Nephron progenitor cell (in vitro differentiated cells): ENCODE results near the gene LCN10.
A peak's percentile ranks its signal among the peaks of the same experiment; 100 is the strongest.
"Not testable (repeated sequence)": the region's sequence is repeated elsewhere in the genome, so short reads cannot be mapped to it uniquely, and the experiment has no call there.

Experiments
- DNase-seq: peaks from one replicate; pipeline ENCODE4 v3.0.0; 2021
- H3K27ac Mint-ChIP-seq: 2 replicates; pipeline ENCODE4 v1.8.0; 2021; ENCODE audit warnings: mild to moderate bottlenecking, moderate library complexity, mixed read lengths
- H3K27me3 Mint-ChIP-seq: 2 replicates; pipeline ENCODE4 v1.8.0; 2021; ENCODE audit warnings: mild to moderate bottlenecking, low read depth, mixed read lengths; ENCODE audit not compliant: poor library complexity
- H3K36me3 Mint-ChIP-seq: 2 replicates; pipeline ENCODE4 v1.8.0; 2021; ENCODE audit warnings: low read depth, mixed read lengths
- H3K4me1 Mint-ChIP-seq: 2 replicates; pipeline ENCODE4 v1.8.0; 2021; ENCODE audit warnings: mixed read lengths
- H3K4me3 Mint-ChIP-seq: 2 replicates; pipeline ENCODE4 v1.8.0; 2021; ENCODE audit warnings: mild to moderate bottlenecking, moderate library complexity, mixed read lengths
- H3K9me3 Mint-ChIP-seq: 2 replicates; pipeline ENCODE4 v1.8.0; 2021; ENCODE audit warnings: mild to moderate bottlenecking, moderate library complexity, mixed read lengths
- TF ChIP-seq, protein P1 (sequence below): fragments of 200-600 bp; sonication (generic); IDR thresholded peaks from 2 replicates; pipeline ENCODE4 v1.5.0; 2021; ENCODE audit warnings: antibody characterized with exemption

LCN10 gene

DNA sequence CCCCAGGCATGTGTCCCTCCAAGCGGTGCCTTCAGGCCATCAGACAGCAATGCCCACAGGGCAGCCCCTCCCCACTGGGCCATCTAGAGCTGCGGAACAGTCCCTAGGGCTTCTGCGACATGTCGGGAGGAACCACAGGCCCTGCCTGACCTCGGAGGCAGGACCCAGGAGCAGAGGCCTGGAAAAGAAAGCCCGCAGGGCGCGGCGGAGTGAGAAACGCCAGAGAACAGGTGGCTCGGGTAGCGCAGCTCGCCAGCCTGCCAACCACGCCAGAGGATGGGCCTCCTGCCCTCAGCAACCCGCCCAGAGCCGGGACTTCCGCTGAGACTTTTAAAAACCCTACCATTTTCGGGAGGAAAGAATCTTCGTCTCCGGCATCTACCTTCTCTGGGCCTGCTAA lies 14.6 kb upstream of the LCN10 start:
- peaks cover 19% of the 10 kb centered on the region for H3K4me1 Mint-ChIP-seq
- H3K27ac Mint-ChIP-seq: no peak overlapping the region
- TF ChIP-seq, protein P1, sequence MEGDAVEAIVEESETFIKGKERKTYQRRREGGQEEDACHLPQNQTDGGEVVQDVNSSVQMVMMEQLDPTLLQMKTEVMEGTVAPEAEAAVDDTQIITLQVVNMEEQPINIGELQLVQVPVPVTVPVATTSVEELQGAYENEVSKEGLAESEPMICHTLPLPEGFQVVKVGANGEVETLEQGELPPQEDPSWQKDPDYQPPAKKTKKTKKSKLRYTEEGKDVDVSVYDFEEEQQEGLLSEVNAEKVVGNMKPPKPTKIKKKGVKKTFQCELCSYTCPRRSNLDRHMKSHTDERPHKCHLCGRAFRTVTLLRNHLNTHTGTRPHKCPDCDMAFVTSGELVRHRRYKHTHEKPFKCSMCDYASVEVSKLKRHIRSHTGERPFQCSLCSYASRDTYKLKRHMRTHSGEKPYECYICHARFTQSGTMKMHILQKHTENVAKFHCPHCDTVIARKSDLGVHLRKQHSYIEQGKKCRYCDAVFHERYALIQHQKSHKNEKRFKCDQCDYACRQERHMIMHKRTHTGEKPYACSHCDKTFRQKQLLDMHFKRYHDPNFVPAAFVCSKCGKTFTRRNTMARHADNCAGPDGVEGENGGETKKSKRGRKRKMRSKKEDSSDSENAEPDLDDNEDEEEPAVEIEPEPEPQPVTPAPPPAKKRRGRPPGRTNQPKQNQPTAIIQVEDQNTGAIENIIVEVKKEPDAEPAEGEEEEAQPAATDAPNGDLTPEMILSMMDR: no peak
- no peak for DNase-seq
- peaks cover 20% of the 10 kb centered on the region for H3K9me3 Mint-ChIP-seq
- H3K4me3 Mint-ChIP-seq: no peak overlapping the region
- H3K27me3 Mint-ChIP-seq: peaks cover 8% of the 10 kb centered on the region
- peaks cover 5% of the 10 kb centered on the region for H3K36me3 Mint-ChIP-seq

DNA sequence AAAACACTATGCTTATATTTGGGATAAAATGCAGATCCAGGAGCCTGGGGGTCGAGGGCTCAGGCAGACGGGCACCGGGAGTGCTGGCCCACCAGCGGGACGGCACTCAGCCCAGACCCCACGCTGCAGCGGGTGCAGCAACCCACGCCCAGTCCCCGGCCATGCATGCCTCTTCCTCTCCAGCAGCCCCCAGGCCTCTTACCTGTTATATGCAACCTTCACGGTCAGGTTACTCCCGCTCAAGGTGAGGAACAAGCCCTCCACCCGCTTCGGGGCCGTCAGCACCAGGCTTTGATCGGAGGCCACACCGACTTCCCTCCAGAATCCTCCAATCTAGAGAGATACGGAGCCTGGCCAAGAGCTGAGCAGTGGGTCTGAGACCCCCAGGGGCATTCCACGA lies 14.1 kb upstream of the LCN10 start:
- Mint-ChIP-seq H3K36me3 (peaks cover 7% of the 10 kb centered on the region), H3K4me1 (peaks cover 19% of the 10 kb centered on the region), H3K27me3 (peaks cover 12% of the 10 kb centered on the region), H3K4me3 (no peak overlapping the region), H3K27ac (no peak overlapping the region), H3K9me3 (peaks cover 25% of the 10 kb centered on the region)
- TF ChIP-seq, protein P1: no peak
- no peak for DNase-seq

DNA sequence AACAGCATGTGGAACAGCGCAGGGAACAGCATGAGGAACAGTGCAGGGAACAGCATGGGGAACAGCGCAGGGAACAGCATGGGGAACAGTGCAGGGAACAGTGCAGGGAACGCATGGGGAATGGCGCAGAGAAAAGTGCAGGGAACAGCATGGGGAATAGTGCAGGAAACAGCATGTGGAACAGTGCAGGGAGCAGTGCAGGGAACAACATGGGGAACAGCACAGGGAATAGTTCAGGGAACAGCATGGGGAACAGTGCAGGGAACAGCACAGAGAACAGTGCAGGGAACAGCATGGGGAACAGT lies 13.3 kb upstream of the LCN10 start:
- H3K27ac Mint-ChIP-seq: no peak overlapping the region
- H3K4me1 Mint-ChIP-seq: peaks cover 15% of the 10 kb centered on the region

DNA sequence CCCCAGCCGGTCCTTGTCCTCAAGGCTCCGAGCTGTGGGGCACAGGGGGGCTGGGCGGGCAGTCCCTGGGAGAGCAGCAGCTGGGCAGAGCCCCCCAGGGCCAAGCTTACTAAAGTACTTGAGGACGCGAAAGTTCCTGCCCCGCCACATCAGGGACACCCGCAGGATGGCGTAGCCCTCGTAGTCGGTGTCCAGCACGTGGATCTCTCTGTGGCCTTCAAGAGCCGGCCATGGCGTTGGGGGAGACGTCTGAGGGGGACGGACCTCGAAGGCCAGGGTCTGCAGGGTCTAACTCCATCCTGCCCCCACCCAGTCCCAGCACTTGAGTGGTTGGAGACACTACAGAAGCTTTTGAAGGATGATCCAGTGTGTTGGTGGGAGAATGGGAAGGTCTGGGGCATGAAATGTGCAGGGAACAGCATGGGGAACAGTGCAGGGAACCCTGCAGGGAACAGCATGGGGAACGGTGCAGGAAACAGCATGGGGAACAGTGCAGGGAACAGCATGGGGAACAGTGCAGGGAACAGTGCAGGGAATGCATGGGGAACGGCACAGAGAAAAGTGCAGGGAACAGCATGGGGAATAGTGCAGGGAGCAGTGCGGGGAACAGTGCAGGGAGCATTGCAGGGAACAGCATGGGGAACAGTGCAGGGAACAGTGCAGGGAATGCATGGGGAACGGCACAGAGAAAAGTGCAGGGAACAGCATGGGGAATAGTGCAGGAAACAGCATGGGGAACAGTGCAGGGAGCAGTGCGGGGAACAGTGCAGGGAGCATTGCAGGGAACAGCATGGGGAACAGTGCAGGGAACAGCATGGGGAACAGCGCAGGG lies 12.8 kb upstream of the LCN10 start:
- not testable (repeated sequence) for H3K27ac Mint-ChIP-seq

More for the DNA sequence above, 13.3 kb upstream of the LCN10 start:
- TF ChIP-seq, protein P1: no peak
- no peak overlapping the region for H3K4me3 Mint-ChIP-seq
- H3K36me3 Mint-ChIP-seq: peaks cover 7% of the 10 kb centered on the region
- H3K27me3 Mint-ChIP-seq: peaks cover 17% of the 10 kb centered on the region
- H3K9me3 Mint-ChIP-seq: peaks cover 32% of the 10 kb centered on the region
- no peak for DNase-seq

DNA sequence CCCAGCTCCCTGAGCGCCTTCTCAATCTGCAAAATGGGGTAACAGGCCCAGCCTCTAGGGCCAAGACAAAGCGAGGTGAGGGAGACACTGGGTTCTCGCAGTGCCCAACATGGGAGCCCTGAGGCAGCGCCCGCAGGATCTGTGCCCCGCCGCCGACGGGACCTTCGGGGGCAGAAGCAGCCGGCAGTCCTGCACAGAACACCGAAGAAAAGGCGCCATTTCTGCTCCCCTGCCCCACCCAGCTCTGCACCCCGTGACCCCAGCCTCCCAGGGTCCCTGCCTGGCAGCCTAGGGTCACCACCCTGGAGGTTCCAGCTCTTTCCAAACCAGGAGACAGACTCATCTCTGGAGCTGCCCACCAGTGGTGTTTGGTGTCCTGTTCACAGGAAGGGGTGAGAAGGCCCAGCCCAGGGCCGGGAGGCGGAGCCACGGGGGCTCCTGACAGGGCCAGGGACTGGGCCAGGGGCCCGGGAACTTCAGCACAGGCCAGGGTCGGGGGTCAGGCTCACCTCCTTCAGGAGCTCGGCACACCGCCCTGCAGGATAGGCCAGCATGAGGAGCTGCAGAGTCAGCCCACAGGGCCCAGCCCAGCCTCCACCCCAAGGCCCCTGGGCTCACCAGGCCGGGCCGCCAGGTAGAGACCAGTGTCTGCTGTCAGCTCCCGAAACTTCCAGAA lies 12.0 kb upstream of the LCN10 start:
- Mint-ChIP-seq H3K36me3 (peaks cover 7% of the 10 kb centered on the region), H3K4me1 (peaks cover 3% of the 10 kb centered on the region), H3K4me3 (no peak overlapping the region), H3K27ac (no peak overlapping the region), H3K27me3 (peaks cover 28% of the 10 kb centered on the region), H3K9me3 (peaks cover 39% of the 10 kb centered on the region)
- peak; percentile 54 for DNase-seq
- TF ChIP-seq, protein P1: no peak

More for the DNA sequence above, 12.8 kb upstream of the LCN10 start:
- not testable (repeated sequence) for H3K36me3 Mint-ChIP-seq, DNase-seq, H3K4me3 Mint-ChIP-seq, H3K4me1 Mint-ChIP-seq
- Mint-ChIP-seq H3K27me3 (peaks cover 22% of the 10 kb centered on the region), H3K9me3 (peaks cover 38% of the 10 kb centered on the region)

DNA sequence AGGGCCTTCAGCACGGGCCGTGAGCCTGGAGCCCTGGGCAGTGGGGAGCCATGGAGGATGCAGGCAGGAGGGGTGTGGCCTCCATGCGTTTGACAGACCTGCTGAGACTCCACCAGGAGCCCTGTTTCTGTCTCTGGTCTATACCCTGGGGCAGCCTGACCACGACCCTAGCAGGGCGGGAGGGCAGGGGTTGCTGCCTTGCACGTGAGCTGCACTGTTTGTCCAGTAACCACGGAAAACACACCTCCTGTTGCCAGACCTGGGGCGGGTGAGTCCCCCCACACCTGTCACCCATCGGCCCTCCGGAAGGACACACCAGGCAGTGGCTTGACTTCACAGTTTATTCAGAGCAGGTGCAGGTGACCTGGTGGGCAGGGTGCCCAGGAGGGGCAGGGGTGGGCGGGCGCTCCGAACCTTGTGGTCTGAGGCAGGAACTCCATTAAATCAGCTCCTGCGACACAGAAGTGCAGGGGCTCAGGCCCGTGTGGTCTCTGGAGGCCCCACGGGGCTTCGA lies 11.4 kb upstream of the LCN10 start:
- H3K9me3 Mint-ChIP-seq: peaks cover 39% of the 10 kb centered on the region
- H3K4me1 Mint-ChIP-seq: no peaks in the 10 kb centered on the region
- peaks cover 7% of the 10 kb centered on the region for H3K36me3 Mint-ChIP-seq
- H3K27ac Mint-ChIP-seq: no peak overlapping the region
- H3K27me3 Mint-ChIP-seq: peaks cover 28% of the 10 kb centered on the region
- no peak for DNase-seq
- TF ChIP-seq, protein P1: no peak
- no peak overlapping the region for H3K4me3 Mint-ChIP-seq
